H1 (cell line): ENCODE data around the gene NDUFA13. TPM values are rescaled to one million over a fixed set of nuclear protein-coding genes. Genes with fewer than 3 reads are reported as not detected.

Experiments
- POU5F1 ChIP-seq: IDR thresholded peaks from 2 replicates; pipeline ENCODE4 v1.6.1; 2011; ENCODE audit warnings: low read depth, mild to moderate bottlenecking, low read length, moderate library complexity
- RAD21 ChIP-seq, 2 experiments: IDR thresholded peaks in 1 of 2; conservative IDR thresholded peaks in 1 of 2; 2 replicates each; pipeline ENCODE4 v1.6.1; 2011; ENCODE audit warnings: low read depth in 2 of 2, low read length in 2 of 2, improper control_type of control experiment in 1 of 2, inconsistent platforms in 1 of 2, mild to moderate bottlenecking in 1 of 2, moderate library complexity in 1 of 2
- SP1 ChIP-seq: IDR thresholded peaks from 2 replicates; pipeline ENCODE4 v1.6.1; 2011; ENCODE audit warnings: low read depth, low read length
- polyA plus RNA-seq, 7 experiments: library from polyadenylated mRNA; depleted of rRNA in 3 of 7; stranded (reverse) in 5 of 7; unstranded in 2 of 7; fragments of >200 nt in 5 of 7; fragments of 200-250 nt in 2 of 7; gene quantifications; 1 replicate in 5 of 7; 2 replicates in 1 of 7; 4 replicates in 1 of 7; pipeline versions ENCODE4 v1.2.1 to v1.2.3, GENCODE V29; 2011 to 2013; ENCODE audit warnings: missing spikeins in 2 of 7, mixed read lengths in 2 of 7
- total RNA-seq: library from RNA; stranded (reverse); fragmentation: NEBNext Ultra II Directional; extraction: Animal tissue kit (Norgen Biotek cat#: 25700); gene quantifications from 2 replicates; pipeline ENCODE4 v1.2.1, GENCODE V29; 2021

NDUFA13 gene
- total and polyA plus RNA-seq, 2 of the 8 experiments (the other 6 are each of a cell fraction or from before 2014, with no cell fraction given), result 413 to 1,105 TPM

DNA sequence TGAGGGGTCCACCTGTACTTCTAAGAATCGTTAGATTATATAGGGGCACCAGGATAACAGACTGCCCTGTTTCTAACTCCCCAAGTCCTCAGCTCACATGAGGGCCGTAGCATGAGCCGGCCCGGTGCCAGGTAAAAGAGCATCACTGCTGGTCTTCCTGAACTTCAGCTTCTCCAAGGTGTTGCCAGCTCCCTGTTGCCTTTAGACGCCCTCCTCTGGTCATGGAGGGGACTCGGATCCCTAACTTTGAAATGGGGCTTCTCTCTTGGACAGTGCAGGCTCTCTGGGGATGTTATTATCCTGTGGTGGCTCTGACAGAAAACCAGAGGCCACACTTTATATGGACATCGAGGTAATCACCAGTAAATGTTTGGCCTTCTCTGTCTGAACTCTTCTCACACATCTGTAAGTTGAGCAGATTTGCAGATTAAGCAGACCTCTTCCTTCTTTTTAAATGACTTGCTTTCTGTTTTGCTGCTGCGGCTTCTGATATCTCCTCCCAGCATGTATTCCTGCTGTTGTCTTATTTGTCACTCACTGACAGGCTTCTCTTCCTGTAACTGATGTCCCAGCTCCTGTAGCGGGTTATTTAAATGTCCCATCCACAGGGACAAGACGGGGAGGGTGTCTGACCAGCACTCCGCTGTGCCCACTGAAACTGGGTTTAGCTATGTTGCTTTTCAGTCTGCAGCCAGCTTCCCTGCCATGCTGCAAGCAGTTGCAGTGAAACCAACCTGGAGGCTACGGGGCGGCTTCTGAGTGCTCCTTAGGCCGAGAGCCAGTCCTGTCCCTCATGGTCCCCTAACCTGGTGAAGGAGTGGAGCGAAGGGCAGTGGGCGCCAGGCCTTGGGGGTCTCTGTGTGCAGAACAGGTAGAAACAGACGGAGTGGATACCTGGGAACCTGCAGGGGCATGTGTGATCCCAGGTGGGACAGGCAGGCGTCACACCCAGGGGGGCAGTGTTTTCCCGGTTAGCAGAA is 39.9 kb upstream of the NDUFA13 start (continued):
- TF ChIP-seq RAD21 (IDR thresholded peaks at IDR 0.05 in 1 of 2, conservative IDR thresholded peaks at IDR 0.05 in 1 of 2; ENCODE audit: low read depth in 2 of 2, low read length in 2 of 2), result peak; percentile 68 to 77
- TF ChIP-seq POU5F1, result no peak
- TF ChIP-seq SP1, result 0 out of 2 replicates have a peak, but pooled peaks have one; percentile 6
